Dedifferentiated amniotic fluid mesenchymal stem cell (primary cell): Measurements from ENCODE around the gene ZNF628.

Experiments used
- DNase-seq: peaks from one replicate; pipeline ENCODE4 v3.0.0-alpha.2; 2016; ENCODE audit errors: extremely low spot score

The ZNF628 gene

GRCh38 chr19:55497763-55498162, 21.3 kb downstream of the ZNF628 start:
- DNase-seq, result no peak

GRCh38 chr19:55498246-55498840, 21.9 kb downstream of the ZNF628 start:
- no peak for DNase-seq

GRCh38 chr19:55500368-55500952, 24.0 kb downstream of the ZNF628 start:
- no peak for DNase-seq

- DNase-seq, result no peak
These were observed 26.0 kb downstream of the ZNF628 start for GRCh38 chr19:55502197-55502952.

- DNase-seq, result no peak
These were observed 26.7 kb downstream of the ZNF628 start for GRCh38 chr19:55503157-55503501.

- peak; percentile 82 for DNase-seq
These were observed 27.3 kb downstream of the ZNF628 start for GRCh38 chr19:55503502-55504251.

GRCh38 chr19:55504252-55504603, 27.8 kb downstream of the ZNF628 start:
- DNase-seq, result no peak

GRCh38 chr19:55504981-55505380, 28.6 kb downstream of the ZNF628 start:
- no peak for DNase-seq

GRCh38 chr19:55508120-55508519, 31.7 kb downstream of the ZNF628 start:
- no peak for DNase-seq

GRCh38 chr19:55516878-55517620, 40.6 kb downstream of the ZNF628 start:
- peak; percentile 91 for DNase-seq

GRCh38 chr19:55519451-55520311, 43.3 kb downstream of the ZNF628 start:
- peak; percentile 19 for DNase-seq

GRCh38 chr19:55520691-55521292, 44.4 kb downstream of the ZNF628 start:
- DNase-seq, result no peak

GRCh38 chr19:55525289-55526101, 49.1 kb downstream of the ZNF628 start:
- DNase-seq, result no peak

GRCh38 chr19:55526216-55527196, 50.1 kb downstream of the ZNF628 start:
- DNase-seq, result no peak

- DNase-seq, result no peak
These were observed 51.0 kb downstream of the ZNF628 start for GRCh38 chr19:55527197-55528029.

GRCh38 chr19:55528030-55528803, 51.8 kb downstream of the ZNF628 start:
- no peak for DNase-seq
